ENCODE data around the gene FYN. TPM values are rescaled to one million over a fixed set of nuclear protein-coding genes. Genes with fewer than 3 reads are reported as not detected.

The FYN gene
- total RNA-seq, result 81.2 and 102 TPM in 2 replicates

DNA sequence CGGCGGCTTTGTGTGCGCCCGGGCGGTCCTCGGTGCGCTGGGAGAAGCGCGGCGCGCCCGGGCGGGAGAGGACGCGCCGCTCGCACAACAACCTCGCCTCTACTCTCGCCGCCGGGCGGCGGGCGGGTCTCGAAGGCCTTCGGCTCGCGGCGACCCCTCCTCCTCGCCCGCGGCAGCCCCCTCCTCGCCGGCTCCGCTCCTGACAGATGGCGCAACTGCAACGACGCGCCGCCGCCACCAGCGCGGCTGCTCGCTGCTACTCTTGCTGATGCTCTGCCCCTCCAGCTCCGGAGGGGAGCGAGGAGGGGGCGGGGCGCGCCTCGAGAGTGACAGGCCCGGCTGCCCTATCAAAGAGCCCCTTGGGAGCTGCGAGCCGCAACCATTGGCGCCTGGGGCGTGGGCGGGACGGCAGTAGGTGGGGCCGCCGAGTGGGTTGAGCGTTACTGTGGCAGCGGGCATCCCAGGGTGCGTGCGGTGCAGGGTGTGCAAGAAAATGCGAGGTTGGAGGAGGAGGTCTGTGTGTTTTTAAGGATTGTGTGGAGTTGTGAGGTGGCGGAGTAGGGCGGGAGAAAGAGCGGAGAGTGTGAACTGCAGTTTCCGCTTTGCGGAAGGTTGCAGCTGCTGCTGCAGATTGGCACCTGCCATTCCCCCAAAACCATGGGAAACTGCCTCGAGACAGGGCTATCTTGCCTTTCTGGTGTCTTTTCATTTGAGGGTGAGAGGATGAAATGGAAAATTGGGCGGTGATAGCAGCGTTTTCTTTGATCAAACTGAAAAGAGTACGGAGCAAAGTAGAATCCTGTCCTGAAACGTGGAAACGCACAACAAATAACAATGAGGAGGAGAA lies at the start of gene FYN:
TSS of gene FYN (minus strand) at position 275 of the 847 bp plus-strand sequence. CDS start 153,401 bp downstream, outside the sequence.

Other genes with a start within 250 kb of the FYN start
- 0.16 TPM in 1 of 2 replicates, not detected in the other for gene CCN6, start 180.7 kb upstream of the FYN start, total RNA-seq
- 15.7 and 20.6 TPM in 2 replicates for gene TUBE1, start 214.0 kb upstream of the FYN start, total RNA-seq
- 4.9 and 18.8 TPM in 2 replicates for gene FAM229B, start 214.1 kb upstream of the FYN start, total RNA-seq

Measured in cardiac atrium fibroblast (primary cell).